Ramos (cell line): Measurements from ENCODE around the gene PDYN.

ENCODE experiments used
- in situ Hi-C: fragments of 300-500 bp; cut with MboI; formaldehyde crosslinking; loops from one replicate; pipeline ENCODE4 v1.14.3; 2022; ENCODE audit warnings: low sequenced_read_pairs; ENCODE audit not compliant: unreplicated experiment

PDYN gene

GRCh38 chr20:1953621-1954020, 40.2 kb downstream of the PDYN start:
- in situ Hi-C loops: no loop called here

GRCh38 chr20:1952737-1953530, 40.9 kb downstream of the PDYN start:
- in situ Hi-C loops: no loop called here

GRCh38 chr20:1951436-1952115, 42.3 kb downstream of the PDYN start:
- in situ Hi-C loops: no loop called here

- in situ Hi-C loops: no loop called here
Measured at GRCh38 chr20:1950836-1951235, 43.0 kb downstream of the PDYN start.

- in situ Hi-C loops: no loop called here
Measured at GRCh38 chr20:1949347-1950100, 44.3 kb downstream of the PDYN start.

GRCh38 chr20:1947535-1947846, 46.4 kb downstream of the PDYN start:
- in situ Hi-C loops: no loop called here

GRCh38 chr20:1946762-1947534, 46.9 kb downstream of the PDYN start:
- in situ Hi-C loops: no loop called here

- in situ Hi-C loops: no loop called here
Measured at GRCh38 chr20:1946442-1946761, 47.5 kb downstream of the PDYN start.

- in situ Hi-C loops: no loop called here
Measured at GRCh38 chr20:1945660-1946059, 48.2 kb downstream of the PDYN start.

GRCh38 chr20:1945134-1945618, 48.7 kb downstream of the PDYN start:
- in situ Hi-C loops: no loop called here

GRCh38 chr20:1944345-1945091, 49.3 kb downstream of the PDYN start:
- in situ Hi-C loops: no loop called here

- in situ Hi-C loops: no loop called here
Measured at GRCh38 chr20:1943275-1944002, 50.4 kb downstream of the PDYN start.

- in situ Hi-C loops: no loop called here
Measured at GRCh38 chr20:1942486-1943274, 51.2 kb downstream of the PDYN start.

GRCh38 chr20:1942061-1942460, 51.8 kb downstream of the PDYN start:
- in situ Hi-C loops: no loop called here

- in situ Hi-C loops: no loop called here
Measured at GRCh38 chr20:1941226-1941625, 52.6 kb downstream of the PDYN start.

- in situ Hi-C loops: no loop called here
Measured at GRCh38 chr20:1940581-1940980, 53.3 kb downstream of the PDYN start.

GRCh38 chr20:1939270-1939595, 54.6 kb downstream of the PDYN start:
- in situ Hi-C loops: no loop called here

GRCh38 chr20:1938464-1939269, 55.2 kb downstream of the PDYN start:
- in situ Hi-C loops: no loop called here
